AG09309 (cell line): ENCODE results near the gene SLC7A11.
A peak's percentile ranks its signal among the peaks of the same experiment; 100 is the strongest.
"Not testable (repeated sequence)": the region's sequence is repeated elsewhere in the genome, so short reads cannot be mapped to it uniquely, and the experiment has no call there.

Experiments used
- DNase-seq: peaks from one replicate; pipeline ENCODE4 v3.0.0-alpha.2; 2010; ENCODE audit warnings: low read depth
- H3K4me3 ChIP-seq: 2 replicates; pipeline ENCODE4 v1.5.1; 2011; ENCODE audit warnings: mild to moderate bottlenecking, low read depth, low read length, moderate library complexity; ENCODE audit not compliant: control insufficient read depth
- CTCF ChIP-seq: IDR thresholded peaks from 2 replicates; pipeline ENCODE4 v1.5.1; 2011; ENCODE audit warnings: mild to moderate bottlenecking, low read depth, low read length, inconsistent platforms; ENCODE audit not compliant: insufficient read depth, control insufficient read depth; ENCODE audit errors: missing control alignments

Gene SLC7A11

GRCh38 chr4:138222046-138222445, 20.1 kb downstream of the SLC7A11 start:
- TF ChIP-seq CTCF: peak; percentile 29
- no peak overlapping the region for H3K4me3 ChIP-seq
- peak; percentile 69 for DNase-seq

- TF ChIP-seq CTCF: no peak
- H3K4me3 ChIP-seq: no peak overlapping the region
- no peak for DNase-seq
Observed at GRCh38 chr4:138218976-138219375, 23.2 kb downstream of the SLC7A11 start.

GRCh38 chr4:138217567-138217966, 24.6 kb downstream of the SLC7A11 start:
- DNase-seq: no peak
- H3K4me3 ChIP-seq: no peak overlapping the region
- TF ChIP-seq CTCF: no peak

GRCh38 chr4:138216272-138216867, 25.8 kb downstream of the SLC7A11 start:
- no peak overlapping the region for H3K4me3 ChIP-seq
- no peak for DNase-seq
- TF ChIP-seq CTCF: no peak

GRCh38 chr4:138210576-138210975, 31.6 kb downstream of the SLC7A11 start:
- DNase-seq, H3K4me3 ChIP-seq: not testable (repeated sequence)

- TF ChIP-seq CTCF: no peak
- H3K4me3 ChIP-seq: no peak overlapping the region
- no peak for DNase-seq
Observed at GRCh38 chr4:138209094-138209493, 33.1 kb downstream of the SLC7A11 start.

- no peak for TF ChIP-seq CTCF
- H3K4me3 ChIP-seq: no peak overlapping the region
- no peak for DNase-seq
Observed at GRCh38 chr4:138205531-138206233, 36.5 kb downstream of the SLC7A11 start.
